ENCODE data around the gene ATP2C1.

The ATP2C1 gene

GRCh38 chr3:130916507-130917167 lies 22.8 kb downstream of the ATP2C1 start:
- no peak for DNase-seq (ENCODE audit: low read depth)
- H3K4me3 ChIP-seq (ENCODE audit: low read depth, low read length), result no peak overlapping the region
- in situ Hi-C loops (cut with HindIII; ENCODE audit: low sequenced_read_pairs), result no loop called here
- no peak for TF ChIP-seq CTCF (IDR thresholded peaks at IDR 0.05; ENCODE audit: low read depth, low read length, missing control alignments)

- TF ChIP-seq CTCF (IDR thresholded peaks at IDR 0.05; ENCODE audit: low read depth, low read length, missing control alignments), result no peak
- DNase-seq (ENCODE audit: low read depth), result no peak
Measured at GRCh38 chr3:130918328-130918727, 24.4 kb downstream of the ATP2C1 start.

GRCh38 chr3:130925628-130926027 lies 31.7 kb downstream of the ATP2C1 start:
- DNase-seq (ENCODE audit: low read depth), result no peak
- in situ Hi-C loops (cut with HindIII; ENCODE audit: low sequenced_read_pairs), result no loop called here
- no peak overlapping the region for H3K4me3 ChIP-seq (ENCODE audit: low read depth, low read length)
- no peak for TF ChIP-seq CTCF (IDR thresholded peaks at IDR 0.05; ENCODE audit: low read depth, low read length, missing control alignments)

More at GRCh38 chr3:130918328-130918727, 24.4 kb downstream of the ATP2C1 start:
- in situ Hi-C loops (cut with HindIII; ENCODE audit: low sequenced_read_pairs), result no loop called here
- no peak overlapping the region for H3K4me3 ChIP-seq (ENCODE audit: low read depth, low read length)

GRCh38 chr3:130926504-130926903 lies 32.6 kb downstream of the ATP2C1 start:
- in situ Hi-C loops (cut with HindIII; ENCODE audit: low sequenced_read_pairs), result no loop called here
- no peak overlapping the region for H3K4me3 ChIP-seq (ENCODE audit: low read depth, low read length)
- no peak for TF ChIP-seq CTCF (IDR thresholded peaks at IDR 0.05; ENCODE audit: low read depth, low read length, missing control alignments)
- no peak for DNase-seq (ENCODE audit: low read depth)

- no peak for TF ChIP-seq CTCF (IDR thresholded peaks at IDR 0.05; ENCODE audit: low read depth, low read length, missing control alignments)
- no peak for DNase-seq (ENCODE audit: low read depth)
- in situ Hi-C loops (cut with HindIII; ENCODE audit: low sequenced_read_pairs), result no loop called here
- no peak overlapping the region for H3K4me3 ChIP-seq (ENCODE audit: low read depth, low read length)
Measured at GRCh38 chr3:130929804-130930203, 35.9 kb downstream of the ATP2C1 start.

GRCh38 chr3:130932979-130933378 lies 39.1 kb downstream of the ATP2C1 start:
- in situ Hi-C loops (cut with HindIII; ENCODE audit: low sequenced_read_pairs), result no loop called here
- TF ChIP-seq CTCF (IDR thresholded peaks at IDR 0.05; ENCODE audit: low read depth, low read length, missing control alignments), result no peak
- DNase-seq (ENCODE audit: low read depth), result no peak
- H3K4me3 ChIP-seq (ENCODE audit: low read depth, low read length), result no peak overlapping the region
